GM19395 (cell line): ENCODE data around the gene COX7B2.
A peak's percentile ranks its signal among the peaks of the same experiment; 100 is the strongest.

ENCODE experiments used
- ATAC-seq: cut with Tn5 transposase; IDR thresholded peaks from one replicate; pipeline ENCODE4 v1.9.1; 2021; ENCODE audit warnings: mild to moderate bottlenecking, moderate library complexity; ENCODE audit not compliant: unreplicated experiment

Gene COX7B2

GRCh38 chr4:46909078-46909477 lies at the start of gene COX7B2:
COX7B2 (minus strand) TSS chr4:46909245; CDS start chr4:46735192, 174,053 bp downstream.
- ATAC-seq = no peak

GRCh38 chr4:46956451-46956850 lies 47.4 kb upstream of the COX7B2 start:
- no peak for ATAC-seq

- ATAC-seq = no peak
Measured at GRCh38 chr4:46955601-46956000, 46.6 kb upstream of the COX7B2 start.

- ATAC-seq = no peak
Measured at GRCh38 chr4:46954643-46955042, 45.6 kb upstream of the COX7B2 start.

- no peak for ATAC-seq
Measured at GRCh38 chr4:46953564-46953963, 44.5 kb upstream of the COX7B2 start.

- no peak for ATAC-seq
Measured at GRCh38 chr4:46952451-46952850, 43.4 kb upstream of the COX7B2 start.

GRCh38 chr4:46950826-46951225 lies 41.8 kb upstream of the COX7B2 start:
- ATAC-seq = no peak

- no peak for ATAC-seq
Measured at GRCh38 chr4:46949822-46950221, 40.8 kb upstream of the COX7B2 start.

- ATAC-seq = no peak
Measured at GRCh38 chr4:46947541-46947940, 38.5 kb upstream of the COX7B2 start.

- no peak for ATAC-seq
Measured at GRCh38 chr4:46946919-46947536, 38.0 kb upstream of the COX7B2 start.

GRCh38 chr4:46945062-46945461 lies 36.0 kb upstream of the COX7B2 start:
- no peak for ATAC-seq

GRCh38 chr4:46944345-46944744 lies 35.3 kb upstream of the COX7B2 start:
- no peak for ATAC-seq

- ATAC-seq = no peak
Measured at GRCh38 chr4:46937493-46937892, 28.4 kb upstream of the COX7B2 start.

GRCh38 chr4:46934726-46935125 lies 25.7 kb upstream of the COX7B2 start:
- no peak for ATAC-seq

- no peak for ATAC-seq
Measured at GRCh38 chr4:46933686-46934085, 24.6 kb upstream of the COX7B2 start.

GRCh38 chr4:46931981-46932380 lies 22.9 kb upstream of the COX7B2 start:
- peak; percentile 75 for ATAC-seq

GRCh38 chr4:46930891-46931290 lies 21.8 kb upstream of the COX7B2 start:
- ATAC-seq = no peak

GRCh38 chr4:46927201-46927600 lies 18.2 kb upstream of the COX7B2 start:
- no peak for ATAC-seq

GRCh38 chr4:46924789-46925529 lies 15.9 kb upstream of the COX7B2 start:
- no peak for ATAC-seq

GRCh38 chr4:46922205-46922604 lies 13.2 kb upstream of the COX7B2 start:
- no peak for ATAC-seq

GRCh38 chr4:46908148-46908547 lies 897 bp downstream of the COX7B2 start:
- no peak for ATAC-seq

- ATAC-seq = no peak
Measured at GRCh38 chr4:46900082-46900481, 9.0 kb downstream of the COX7B2 start.

- ATAC-seq = no peak
Measured at GRCh38 chr4:46894826-46895225, 14.2 kb downstream of the COX7B2 start.
